ENCODE data around the gene LARGE2. TPM values are rescaled to one million over a fixed set of nuclear protein-coding genes. Genes with fewer than 3 reads are reported as not detected.

LARGE2 gene
- total RNA-seq, 4 donors from 2014 or later = 2.5 TPM; not detected in 3

DNA sequence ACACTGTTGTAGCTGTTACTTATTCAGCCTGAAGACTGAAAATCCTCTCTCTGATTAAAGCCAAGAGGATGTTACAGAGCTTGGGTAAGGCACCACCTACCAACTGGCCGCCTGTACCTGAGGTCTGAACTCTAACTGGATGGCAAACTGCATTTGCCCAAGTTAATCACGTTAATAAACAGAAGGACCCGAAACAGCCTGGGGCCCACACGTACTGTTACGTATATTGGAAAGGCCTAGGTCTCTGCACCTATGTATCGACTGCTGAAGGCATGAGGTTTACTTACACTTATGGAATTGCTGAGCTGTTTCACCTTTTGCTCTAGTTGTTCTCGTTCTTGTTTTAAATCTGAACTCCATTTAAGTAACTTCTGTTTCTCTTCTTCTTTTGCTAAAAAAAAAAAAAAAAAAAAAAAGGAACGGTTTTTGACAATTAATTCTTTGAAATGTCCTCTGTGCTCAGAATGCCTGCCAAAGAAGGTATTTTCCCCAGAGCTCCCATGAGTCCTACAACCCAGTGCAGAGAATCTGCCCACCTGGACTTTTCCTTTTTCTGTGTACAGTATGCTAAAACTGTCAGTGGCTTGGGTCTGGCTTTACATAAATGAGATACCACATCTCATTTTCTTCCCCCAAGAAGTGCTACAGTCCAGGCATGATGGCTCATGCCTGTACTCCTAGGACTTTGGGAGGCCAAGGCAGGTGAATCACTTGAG lies 13.1 kb downstream of the LARGE2 start:
- TF ChIP-seq POLR2AphosphoS5 (IDR thresholded peaks at IDR 0.05) (no peak), EP300 (IDR thresholded peaks at IDR 0.05) (no peak), POLR2A (IDR thresholded peaks at IDR 0.05) (no peak)
- TF ChIP-seq, protein P1, sequence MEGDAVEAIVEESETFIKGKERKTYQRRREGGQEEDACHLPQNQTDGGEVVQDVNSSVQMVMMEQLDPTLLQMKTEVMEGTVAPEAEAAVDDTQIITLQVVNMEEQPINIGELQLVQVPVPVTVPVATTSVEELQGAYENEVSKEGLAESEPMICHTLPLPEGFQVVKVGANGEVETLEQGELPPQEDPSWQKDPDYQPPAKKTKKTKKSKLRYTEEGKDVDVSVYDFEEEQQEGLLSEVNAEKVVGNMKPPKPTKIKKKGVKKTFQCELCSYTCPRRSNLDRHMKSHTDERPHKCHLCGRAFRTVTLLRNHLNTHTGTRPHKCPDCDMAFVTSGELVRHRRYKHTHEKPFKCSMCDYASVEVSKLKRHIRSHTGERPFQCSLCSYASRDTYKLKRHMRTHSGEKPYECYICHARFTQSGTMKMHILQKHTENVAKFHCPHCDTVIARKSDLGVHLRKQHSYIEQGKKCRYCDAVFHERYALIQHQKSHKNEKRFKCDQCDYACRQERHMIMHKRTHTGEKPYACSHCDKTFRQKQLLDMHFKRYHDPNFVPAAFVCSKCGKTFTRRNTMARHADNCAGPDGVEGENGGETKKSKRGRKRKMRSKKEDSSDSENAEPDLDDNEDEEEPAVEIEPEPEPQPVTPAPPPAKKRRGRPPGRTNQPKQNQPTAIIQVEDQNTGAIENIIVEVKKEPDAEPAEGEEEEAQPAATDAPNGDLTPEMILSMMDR (IDR thresholded peaks at IDR 0.05) = no peak
- no peak for ATAC-seq
- Histone ChIP-seq H3K36me3 (peaks cover 0 to 88% of the 10 kb centered on the region in 2 donors), H3K4me3 (no peak overlapping the region), H3K27ac (no peak overlapping the region), H3K9me3 (no peaks in the 10 kb centered on the region), H3K4me1 (no peaks in the 10 kb centered on the region), H3K27me3 (no peaks in the 10 kb centered on the region)
- WGBS, 2 donors (ENCODE audit: low coverage in 1 of 2) = 75 to 81% methylated on average over 7 to 8 of the region's 8 CpGs

DNA sequence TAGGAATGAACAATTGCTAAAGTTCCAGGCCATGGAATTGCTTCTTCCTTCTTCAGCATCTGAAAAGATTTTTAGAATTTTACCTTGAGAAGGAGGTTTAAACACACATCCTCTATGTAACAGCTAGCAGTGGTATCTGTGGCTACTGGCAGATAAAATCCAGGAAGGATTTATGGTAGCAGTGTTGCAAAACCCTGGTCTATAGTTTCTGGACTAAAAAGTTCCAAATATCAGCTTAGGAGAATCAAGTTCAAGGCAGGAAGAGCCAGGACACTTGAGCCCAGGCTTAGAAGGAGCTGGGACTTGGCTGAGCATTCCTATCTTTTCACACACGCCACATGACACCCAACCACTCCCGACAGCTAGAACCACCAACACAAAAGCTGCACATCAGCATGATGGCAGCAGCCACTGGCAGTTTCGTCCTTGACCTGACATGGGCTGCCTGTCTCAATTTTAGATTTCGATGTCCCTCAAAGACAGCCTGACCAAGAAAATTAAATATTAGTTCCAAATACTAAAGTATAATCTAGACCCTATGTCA lies 14.1 kb downstream of the LARGE2 start:
- no peak for ATAC-seq
- H3K4me1 ChIP-seq = no peaks in the 10 kb centered on the region
- TF ChIP-seq EP300 (IDR thresholded peaks at IDR 0.05) (no peak), POLR2AphosphoS5 (IDR thresholded peaks at IDR 0.05) (no peak), POLR2A (IDR thresholded peaks at IDR 0.05) (no peak)
- TF ChIP-seq, protein P1 (IDR thresholded peaks at IDR 0.05) = no peak
- H3K27ac ChIP-seq = no peak overlapping the region
- WGBS, 2 donors (ENCODE audit: low coverage in 1 of 2) = 80 to 92% methylated on average over 3 of the region's 4 CpGs
- H3K4me3 ChIP-seq = no peak overlapping the region
- H3K9me3 ChIP-seq = no peaks in the 10 kb centered on the region
- H3K27me3 ChIP-seq = no peaks in the 10 kb centered on the region
- H3K36me3 ChIP-seq = peaks cover 0 to 88% of the 10 kb centered on the region in 2 donors

DNA sequence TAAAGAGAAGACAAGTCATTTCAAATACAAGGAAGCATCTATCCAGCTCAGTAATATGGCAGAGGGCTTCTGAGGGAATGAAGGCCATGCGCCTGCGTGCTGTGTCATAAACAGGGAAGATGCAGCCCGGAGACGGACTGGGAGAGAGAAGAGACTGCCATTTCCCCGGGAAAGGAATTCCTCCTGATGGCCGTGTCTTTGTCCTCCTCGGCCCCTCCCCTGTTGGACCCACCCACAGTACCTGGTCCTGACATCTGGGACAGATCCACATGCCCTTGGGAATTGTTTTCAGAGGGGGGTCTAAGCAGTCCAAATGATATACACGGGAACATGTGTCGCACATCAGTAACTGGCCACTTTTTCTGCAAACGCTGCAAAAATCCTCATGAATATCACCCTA lies 15.5 kb downstream of the LARGE2 start:
- WGBS, 2 donors (ENCODE audit: low coverage in 1 of 2) = 91% methylated on average over 6 to 10 of the region's 10 CpGs
- ATAC-seq = no peak
- TF ChIP-seq POLR2A (IDR thresholded peaks at IDR 0.05) (no peak), POLR2AphosphoS5 (IDR thresholded peaks at IDR 0.05) (no peak), EP300 (IDR thresholded peaks at IDR 0.05) (no peak)
- TF ChIP-seq, protein P1 (IDR thresholded peaks at IDR 0.05) = no peak
- Histone ChIP-seq H3K4me3 (no peak overlapping the region), H3K4me1 (no peaks in the 10 kb centered on the region), H3K27me3 (no peaks in the 10 kb centered on the region), H3K36me3 (peaks cover 0 to 88% of the 10 kb centered on the region in 2 donors), H3K9me3 (no peaks in the 10 kb centered on the region), H3K27ac (no peak overlapping the region)

DNA sequence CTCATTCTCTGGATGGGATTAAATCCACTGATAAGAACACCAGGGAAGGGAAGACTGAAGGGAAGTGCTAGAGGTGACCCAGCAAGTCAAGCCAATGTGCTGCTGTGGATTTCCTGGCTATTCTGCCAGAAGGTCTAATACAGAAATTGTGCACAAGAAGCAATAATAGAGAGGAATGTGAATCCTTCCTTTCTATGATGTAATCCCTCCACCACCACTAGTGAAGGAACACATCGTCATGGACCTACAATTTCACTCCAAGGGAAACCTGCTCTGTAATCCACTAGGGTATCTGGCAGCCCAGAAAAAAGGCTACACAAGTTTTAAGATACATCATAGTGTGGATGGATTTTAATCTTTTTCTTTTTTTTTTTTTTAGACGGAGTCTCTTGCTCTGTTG lies 17.4 kb downstream of the LARGE2 start:
- Histone ChIP-seq H3K27ac (no peak overlapping the region), H3K4me3 (no peak overlapping the region), H3K36me3 (peaks cover 0 to 88% of the 10 kb centered on the region in 2 donors), H3K9me3 (no peaks in the 10 kb centered on the region), H3K4me1 (no peaks in the 10 kb centered on the region), H3K27me3 (no peaks in the 10 kb centered on the region)
- 78 to 91% methylated on average over 1 to 2 of the region's 2 CpGs for WGBS, 2 donors (ENCODE audit: low coverage in 1 of 2)
- TF ChIP-seq EP300 (IDR thresholded peaks at IDR 0.05) (no peak), POLR2AphosphoS5 (IDR thresholded peaks at IDR 0.05) (no peak), POLR2A (IDR thresholded peaks at IDR 0.05) (no peak)
- TF ChIP-seq, protein P1 (IDR thresholded peaks at IDR 0.05) = no peak
- no peak for ATAC-seq

DNA sequence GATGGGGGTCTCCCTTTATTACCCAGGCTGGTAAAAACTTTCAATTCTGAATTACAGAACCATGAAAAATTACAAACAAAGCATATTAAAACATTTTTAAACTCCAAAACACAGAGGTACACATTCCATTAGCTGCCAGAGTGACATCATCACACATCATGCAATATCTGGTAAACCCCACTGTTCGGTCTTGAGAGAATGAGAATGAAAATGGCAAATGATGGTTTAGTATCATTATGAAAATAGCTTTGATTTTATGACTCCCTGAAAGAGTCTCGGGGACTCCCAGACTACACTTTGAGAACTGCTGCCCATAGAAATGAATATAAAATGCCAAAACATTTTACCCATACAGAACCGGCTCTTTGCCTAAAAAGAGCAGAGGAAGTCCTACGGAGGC lies 18.8 kb downstream of the LARGE2 start:
- no peaks in the 10 kb centered on the region for H3K27me3 ChIP-seq
- peaks cover 0 to 88% of the 10 kb centered on the region in 2 donors for H3K36me3 ChIP-seq
- H3K27ac ChIP-seq = no peak overlapping the region
- TF ChIP-seq POLR2A (IDR thresholded peaks at IDR 0.05) = no peak
- no peak for TF ChIP-seq POLR2AphosphoS5 (IDR thresholded peaks at IDR 0.05)
- no peak for TF ChIP-seq EP300 (IDR thresholded peaks at IDR 0.05)
- TF ChIP-seq, protein P1 (IDR thresholded peaks at IDR 0.05) = no peak
- no peaks in the 10 kb centered on the region for H3K9me3 ChIP-seq
- H3K4me3 ChIP-seq = no peak overlapping the region
- 79 to 87% methylated on average over 3 to 4 of the region's 4 CpGs for WGBS, 2 donors (ENCODE audit: low coverage in 1 of 2)
- no peak for ATAC-seq
- no peaks in the 10 kb centered on the region for H3K4me1 ChIP-seq

Data from gastroesophageal sphincter (tissue), 4 donors.